ENCODE results near the gene MYLK.
"Not testable (repeated sequence)": the region's sequence is repeated elsewhere in the genome, so short reads cannot be mapped to it uniquely, and the experiment has no call there.

Gene MYLK

DNA sequence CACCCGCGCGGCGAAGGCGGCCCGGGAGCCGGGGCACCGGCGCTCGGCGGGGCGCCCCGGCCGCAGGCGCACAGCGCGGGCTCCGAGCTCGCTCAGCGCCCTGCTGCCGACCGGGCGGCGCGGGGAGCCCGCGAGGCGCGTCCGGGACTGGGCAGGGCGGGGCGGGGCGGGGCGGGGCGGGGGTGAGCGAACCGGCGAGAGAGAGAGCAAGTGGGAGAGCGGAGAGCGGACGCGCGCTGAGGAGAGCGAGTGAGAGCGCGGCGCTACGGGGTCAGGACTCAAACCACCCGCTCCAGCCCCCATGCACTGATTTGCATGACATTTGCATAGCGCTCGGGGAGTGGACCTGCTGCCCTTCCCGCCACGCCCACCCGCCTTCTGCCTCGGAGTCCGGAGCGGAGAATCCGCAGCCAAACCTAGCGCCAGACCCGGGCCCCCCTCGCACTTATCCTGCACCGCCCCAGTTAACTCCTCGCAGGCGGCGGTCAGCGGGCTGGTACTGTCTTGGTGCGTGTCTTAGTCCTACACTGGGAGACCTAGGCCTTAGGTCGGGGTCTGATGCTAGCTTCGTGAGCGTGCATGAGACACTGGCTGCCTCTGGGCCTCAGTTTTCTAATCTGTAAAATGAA is at the start of gene MYLK:
MYLK (minus strand) TSS at position 130 of the 629 bp plus-strand sequence. CDS start 90,491 bp downstream, outside the sequence.
- DNase-seq (ENCODE audit: low read depth in 3 of 3) = no peak

GRCh38 chr3:123930445-123930844 is 46.3 kb upstream of the MYLK start:
- no peak for DNase-seq (ENCODE audit: low read depth in 3 of 3)

DNA sequence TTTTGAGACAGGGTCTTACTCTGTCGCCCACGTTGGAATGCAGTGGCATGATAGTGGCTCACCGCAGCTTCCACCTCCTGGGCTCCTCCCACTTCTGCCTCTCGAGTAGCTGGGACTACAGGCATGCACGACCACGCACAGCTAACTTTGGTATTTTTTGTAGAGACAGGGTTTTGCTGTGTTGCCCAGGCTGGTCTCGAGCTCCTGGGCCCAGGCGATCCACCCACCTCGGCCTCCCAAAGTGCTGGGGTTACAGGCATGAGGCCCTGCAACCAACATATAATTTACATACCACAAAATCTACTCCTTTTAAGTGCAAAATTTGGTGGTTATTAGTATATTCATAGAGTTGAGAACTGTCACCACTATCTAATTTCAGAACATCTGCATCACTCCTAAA is 45.2 kb upstream of the MYLK start:
- DNase-seq (ENCODE audit: low read depth in 3 of 3) = no peak

DNA sequence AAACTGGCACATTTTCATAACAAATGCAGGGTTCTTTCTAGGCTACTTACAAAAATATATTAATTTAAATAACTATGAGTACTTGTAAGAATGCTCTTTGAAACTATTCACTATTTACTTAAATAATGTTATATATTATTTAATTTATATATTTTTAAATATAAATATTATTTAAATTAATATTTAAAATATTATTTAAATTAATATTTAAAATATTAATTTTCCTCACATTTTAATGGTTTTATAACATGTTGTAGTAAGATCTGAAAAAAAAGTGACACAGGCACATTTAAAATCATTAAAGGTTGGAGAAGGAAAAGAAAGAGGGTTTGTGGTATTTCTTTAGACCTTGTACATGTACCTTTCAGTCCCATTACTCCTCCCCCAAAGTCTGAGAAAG is 42.3 kb upstream of the MYLK start:
- no peak for DNase-seq (ENCODE audit: low read depth in 3 of 3)

DNA sequence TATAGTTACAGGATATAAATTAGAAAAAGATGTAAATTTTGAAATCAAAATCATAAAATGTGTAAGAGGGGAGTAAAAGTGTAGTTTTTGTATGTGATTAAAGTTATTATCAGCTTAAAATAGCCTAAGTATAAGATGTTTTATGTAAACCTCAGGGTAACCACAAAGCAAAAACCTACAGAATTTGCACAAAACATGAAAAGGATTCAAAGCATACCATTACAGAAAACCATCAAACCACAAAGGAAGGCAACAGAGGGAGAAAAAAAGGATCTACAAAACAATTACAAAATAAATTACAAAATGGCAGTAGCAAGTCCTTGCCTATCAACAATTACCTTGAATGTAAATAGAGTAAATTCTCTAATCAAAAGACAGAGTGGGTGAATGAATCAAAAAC is 36.7 kb upstream of the MYLK start:
- DNase-seq (ENCODE audit: low read depth in 3 of 3) = no peak

DNA sequence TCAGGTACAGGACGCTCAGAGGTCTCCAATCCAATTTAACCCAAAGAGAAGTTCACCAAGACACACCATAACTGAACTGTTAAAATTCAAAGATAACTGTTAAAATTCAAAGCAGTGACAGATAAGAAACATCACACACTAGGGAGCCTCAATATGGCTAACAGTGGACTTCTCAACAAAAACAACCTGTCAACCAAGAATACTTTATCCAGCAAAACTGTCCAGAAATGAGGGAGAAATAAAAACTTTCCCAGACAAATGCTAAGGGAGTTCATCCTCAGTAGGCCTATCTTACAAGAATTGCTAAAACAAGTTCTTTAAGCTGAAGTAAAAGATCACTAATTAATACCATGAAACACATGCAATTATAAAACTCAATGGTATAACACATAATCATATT is 36.3 kb upstream of the MYLK start:
- no peak for DNase-seq (ENCODE audit: low read depth in 3 of 3)

DNA sequence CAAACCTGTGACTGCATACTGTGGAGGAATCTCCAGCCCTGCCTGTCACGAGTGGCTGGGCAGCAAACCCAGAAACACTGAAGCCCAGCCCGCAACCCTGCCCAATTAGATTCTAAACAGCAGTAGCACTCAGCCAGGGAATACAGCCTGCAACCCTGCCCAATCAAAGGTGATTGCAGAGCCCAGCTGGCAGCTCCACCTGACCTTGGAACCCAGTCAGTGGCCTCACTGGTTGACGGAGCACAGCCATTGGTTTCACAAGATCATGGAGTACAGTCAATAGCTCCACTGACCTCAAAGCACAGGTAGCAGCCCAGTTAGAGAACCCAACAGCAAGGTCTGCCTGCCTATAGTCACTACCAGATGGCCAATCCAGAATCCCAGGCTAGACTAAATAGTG is 35.2 kb upstream of the MYLK start:
- DNase-seq (ENCODE audit: low read depth in 3 of 3) = no peak

GRCh38 chr3:123914829-123915228 is 30.7 kb upstream of the MYLK start:
- DNase-seq (ENCODE audit: low read depth in 3 of 3) = no peak

GRCh38 chr3:123909785-123910184 is 25.7 kb upstream of the MYLK start:
- no peak for DNase-seq (ENCODE audit: low read depth in 3 of 3)

- no peak for DNase-seq (ENCODE audit: low read depth in 3 of 3)
Measured at GRCh38 chr3:123907720-123908119, 23.6 kb upstream of the MYLK start.

GRCh38 chr3:123899300-123899865 is 15.3 kb upstream of the MYLK start:
- DNase-seq (ENCODE audit: low read depth in 3 of 3) = no peak

GRCh38 chr3:123893012-123893411 is 8.9 kb upstream of the MYLK start:
- no peak for DNase-seq (ENCODE audit: low read depth in 3 of 3)

DNA sequence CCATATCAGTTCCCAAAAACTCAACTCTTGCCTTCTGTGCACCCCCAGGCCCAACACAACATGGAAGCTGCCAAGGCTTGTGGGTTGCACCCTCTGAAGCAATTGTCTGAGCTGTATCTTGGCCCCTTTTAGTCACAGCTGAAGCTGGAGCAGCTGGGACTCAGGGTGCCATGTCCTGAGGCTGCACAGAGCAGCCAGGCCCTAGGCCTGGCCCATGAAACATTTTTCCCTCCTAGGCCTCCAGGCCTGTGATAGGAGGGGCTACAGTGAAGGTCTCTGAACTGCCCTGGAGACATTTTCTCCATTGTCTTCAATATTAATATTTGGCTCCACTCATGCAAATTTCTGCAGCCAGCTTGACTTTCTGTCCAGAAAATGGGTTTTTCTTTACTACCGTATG is 8.1 kb upstream of the MYLK start:
- DNase-seq (ENCODE audit: low read depth in 3 of 3) = no peak

GRCh38 chr3:123890991-123891390 is 6.9 kb upstream of the MYLK start:
- DNase-seq (ENCODE audit: low read depth in 3 of 3) = not testable (repeated sequence)

DNA sequence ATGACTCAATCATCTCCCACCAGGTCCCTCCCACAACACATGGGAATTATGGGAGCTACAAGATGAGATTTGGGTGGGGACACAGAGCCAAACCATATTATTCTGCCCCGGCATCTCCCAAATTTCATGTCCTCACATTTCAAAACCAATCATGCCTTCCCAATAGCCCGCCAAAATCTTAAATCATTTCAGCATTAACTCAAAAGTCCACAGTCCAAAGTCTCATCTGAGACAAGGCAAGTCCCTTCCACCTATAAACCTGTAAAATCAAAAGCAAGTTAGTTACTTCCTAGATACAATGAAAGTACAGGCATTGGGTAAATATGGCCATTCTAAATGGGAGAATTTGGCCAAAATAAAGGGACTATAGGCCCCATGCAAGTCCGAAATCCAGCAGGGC is 6.0 kb upstream of the MYLK start:
- not testable (repeated sequence) for DNase-seq (ENCODE audit: low read depth in 3 of 3)

- no peak for DNase-seq (ENCODE audit: low read depth in 3 of 3)
Measured at GRCh38 chr3:123884993-123885392, 861 bp upstream of the MYLK start.

GRCh38 chr3:123883701-123884202 is 380 bp downstream of the MYLK start:
- DNase-seq (ENCODE audit: low read depth in 3 of 3) = no peak

GRCh38 chr3:123883111-123883510 is 1.0 kb downstream of the MYLK start:
- no peak for DNase-seq (ENCODE audit: low read depth in 3 of 3)

DNA sequence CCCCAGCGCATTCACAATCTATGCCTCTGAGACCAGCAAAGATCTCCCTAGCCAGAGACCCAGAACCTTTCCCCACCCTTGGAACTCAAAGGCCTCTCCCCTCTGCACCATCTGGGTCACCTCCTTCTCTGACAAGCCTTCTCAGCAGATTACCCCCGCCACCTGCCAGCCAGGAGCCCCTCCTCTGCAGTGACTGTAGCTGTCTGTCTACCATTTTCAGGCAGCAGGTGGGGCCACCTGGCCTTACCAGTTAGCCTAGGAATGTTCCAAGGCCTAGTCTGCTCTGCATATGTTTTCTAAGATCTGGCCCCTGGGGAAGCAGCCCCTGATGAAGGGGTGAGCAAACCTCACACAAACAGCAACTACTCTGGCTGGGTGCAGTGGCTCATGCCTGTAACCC is 2.4 kb downstream of the MYLK start:
- no peak for DNase-seq (ENCODE audit: low read depth in 3 of 3)

- DNase-seq (ENCODE audit: low read depth in 3 of 3) = no peak
Measured at GRCh38 chr3:123880998-123881561, 3.1 kb downstream of the MYLK start.

GRCh38 chr3:123878807-123879206 is 5.3 kb downstream of the MYLK start:
- DNase-seq (ENCODE audit: low read depth in 3 of 3) = no peak

GRCh38 chr3:123877965-123878364 is 6.2 kb downstream of the MYLK start:
- no peak for DNase-seq (ENCODE audit: low read depth in 3 of 3)

DNA sequence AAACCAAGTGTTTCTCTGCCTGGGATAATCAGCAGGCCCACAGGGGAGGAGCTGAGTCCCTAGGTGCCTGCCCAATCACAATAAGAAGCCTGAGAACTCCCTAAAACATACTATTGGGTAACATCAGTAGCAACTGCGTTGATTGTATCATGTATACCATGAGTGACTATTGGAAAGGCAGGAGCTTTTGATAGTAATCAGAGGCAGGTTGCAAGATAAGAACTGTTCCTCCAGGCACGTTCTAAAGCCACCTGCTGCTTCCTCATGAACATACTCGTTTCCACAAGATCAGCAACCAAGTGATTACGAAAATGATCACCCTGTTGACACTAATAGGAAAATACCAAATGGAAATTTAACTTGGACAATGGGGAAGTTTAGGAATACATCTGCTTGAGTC is 6.7 kb downstream of the MYLK start:
- DNase-seq (ENCODE audit: low read depth in 3 of 3) = no peak
